ENCODE results near the gene CMTM8.

DNA sequence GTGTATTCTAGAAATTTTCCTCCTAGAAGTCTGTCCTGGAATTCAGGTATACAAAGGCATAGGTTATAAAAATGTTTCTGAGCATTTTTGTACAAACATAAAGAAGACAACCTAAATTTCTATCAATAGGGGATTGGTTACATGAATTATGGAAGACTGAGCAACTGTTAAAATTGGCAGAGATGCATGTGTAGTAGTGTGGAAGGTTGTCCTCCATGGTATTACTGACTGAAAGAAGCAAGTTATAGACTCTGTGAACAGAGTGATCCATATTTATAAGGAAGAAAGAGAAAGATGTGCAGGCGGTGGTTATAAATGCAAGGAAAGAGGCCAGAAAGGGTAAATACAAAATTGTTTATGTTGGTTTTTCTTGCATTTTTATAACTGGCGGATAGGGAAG is 114.9 kb downstream of the CMTM8 start:
- TF ChIP-seq, protein P1, sequence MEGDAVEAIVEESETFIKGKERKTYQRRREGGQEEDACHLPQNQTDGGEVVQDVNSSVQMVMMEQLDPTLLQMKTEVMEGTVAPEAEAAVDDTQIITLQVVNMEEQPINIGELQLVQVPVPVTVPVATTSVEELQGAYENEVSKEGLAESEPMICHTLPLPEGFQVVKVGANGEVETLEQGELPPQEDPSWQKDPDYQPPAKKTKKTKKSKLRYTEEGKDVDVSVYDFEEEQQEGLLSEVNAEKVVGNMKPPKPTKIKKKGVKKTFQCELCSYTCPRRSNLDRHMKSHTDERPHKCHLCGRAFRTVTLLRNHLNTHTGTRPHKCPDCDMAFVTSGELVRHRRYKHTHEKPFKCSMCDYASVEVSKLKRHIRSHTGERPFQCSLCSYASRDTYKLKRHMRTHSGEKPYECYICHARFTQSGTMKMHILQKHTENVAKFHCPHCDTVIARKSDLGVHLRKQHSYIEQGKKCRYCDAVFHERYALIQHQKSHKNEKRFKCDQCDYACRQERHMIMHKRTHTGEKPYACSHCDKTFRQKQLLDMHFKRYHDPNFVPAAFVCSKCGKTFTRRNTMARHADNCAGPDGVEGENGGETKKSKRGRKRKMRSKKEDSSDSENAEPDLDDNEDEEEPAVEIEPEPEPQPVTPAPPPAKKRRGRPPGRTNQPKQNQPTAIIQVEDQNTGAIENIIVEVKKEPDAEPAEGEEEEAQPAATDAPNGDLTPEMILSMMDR (IDR thresholded peaks at IDR 0.05) = no peak
- no peak for TF ChIP-seq POLR2A (IDR thresholded peaks at IDR 0.05)

Data from right lobe of liver (tissue), 4 donors.